ENCODE data around the gene OSBPL5.

The OSBPL5 gene

GRCh38 chr11:3131330-3131941 is 33.7 kb downstream of the OSBPL5 start:
- no peak for DNase-seq (ENCODE audit: low read depth)
- no peak overlapping the region for H3K4me3 ChIP-seq (ENCODE audit: low read depth, low read length)
- TF ChIP-seq, protein P1, sequence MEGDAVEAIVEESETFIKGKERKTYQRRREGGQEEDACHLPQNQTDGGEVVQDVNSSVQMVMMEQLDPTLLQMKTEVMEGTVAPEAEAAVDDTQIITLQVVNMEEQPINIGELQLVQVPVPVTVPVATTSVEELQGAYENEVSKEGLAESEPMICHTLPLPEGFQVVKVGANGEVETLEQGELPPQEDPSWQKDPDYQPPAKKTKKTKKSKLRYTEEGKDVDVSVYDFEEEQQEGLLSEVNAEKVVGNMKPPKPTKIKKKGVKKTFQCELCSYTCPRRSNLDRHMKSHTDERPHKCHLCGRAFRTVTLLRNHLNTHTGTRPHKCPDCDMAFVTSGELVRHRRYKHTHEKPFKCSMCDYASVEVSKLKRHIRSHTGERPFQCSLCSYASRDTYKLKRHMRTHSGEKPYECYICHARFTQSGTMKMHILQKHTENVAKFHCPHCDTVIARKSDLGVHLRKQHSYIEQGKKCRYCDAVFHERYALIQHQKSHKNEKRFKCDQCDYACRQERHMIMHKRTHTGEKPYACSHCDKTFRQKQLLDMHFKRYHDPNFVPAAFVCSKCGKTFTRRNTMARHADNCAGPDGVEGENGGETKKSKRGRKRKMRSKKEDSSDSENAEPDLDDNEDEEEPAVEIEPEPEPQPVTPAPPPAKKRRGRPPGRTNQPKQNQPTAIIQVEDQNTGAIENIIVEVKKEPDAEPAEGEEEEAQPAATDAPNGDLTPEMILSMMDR (IDR thresholded peaks at IDR 0.05; ENCODE audit: insufficient read depth, low read depth, low read length, missing control alignments) = no peak

DNA sequence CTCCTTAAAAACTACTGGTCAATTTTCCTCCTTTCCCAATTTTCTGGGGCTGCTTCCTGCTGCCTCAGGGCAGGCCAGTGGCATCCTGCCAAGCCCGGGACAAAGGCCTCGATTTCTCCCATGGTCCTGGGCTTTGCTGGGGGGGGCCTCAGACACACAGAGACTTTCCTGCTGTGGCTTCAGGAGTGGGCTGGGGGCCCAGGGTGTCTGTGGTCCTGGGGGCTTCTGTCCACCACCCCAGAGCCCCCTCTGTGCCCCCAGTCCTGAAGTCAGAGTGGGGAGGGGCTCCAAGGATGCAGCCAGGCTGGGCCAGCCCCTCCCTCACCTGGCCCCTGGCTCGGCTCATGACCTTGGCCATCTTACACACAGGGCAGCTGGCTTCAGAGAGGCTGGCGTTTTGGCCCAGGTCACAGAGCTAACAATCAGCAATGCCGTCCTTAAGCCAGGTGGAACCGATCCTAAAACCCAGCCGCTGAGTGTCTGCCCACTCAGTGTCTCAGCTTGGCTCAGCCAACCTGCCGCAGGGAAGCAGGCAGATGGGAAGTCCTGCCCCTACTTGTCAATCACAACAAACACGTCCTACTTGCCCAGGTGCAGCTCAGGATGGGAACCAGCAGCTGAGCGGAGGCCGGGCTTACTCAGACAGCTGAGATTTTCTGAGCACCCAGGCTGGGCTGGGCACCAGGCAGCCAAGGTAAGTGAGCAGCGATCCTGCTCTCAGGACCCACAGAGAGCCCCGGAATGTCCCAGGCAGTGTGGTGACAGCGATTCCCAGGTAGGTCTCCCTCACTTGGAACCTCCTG is 34.6 kb downstream of the OSBPL5 start:
- TF ChIP-seq, protein P1 (IDR thresholded peaks at IDR 0.05; ENCODE audit: insufficient read depth, low read depth, low read length, missing control alignments) = no peak
- no peak for DNase-seq (ENCODE audit: low read depth)
- no peak overlapping the region for H3K4me3 ChIP-seq (ENCODE audit: low read depth, low read length)

GRCh38 chr11:3129591-3130268 is 35.4 kb downstream of the OSBPL5 start:
- DNase-seq (ENCODE audit: low read depth) = no peak
- TF ChIP-seq, protein P1 (IDR thresholded peaks at IDR 0.05; ENCODE audit: insufficient read depth, low read depth, low read length, missing control alignments) = no peak
- H3K4me3 ChIP-seq (ENCODE audit: low read depth, low read length) = no peak overlapping the region

DNA sequence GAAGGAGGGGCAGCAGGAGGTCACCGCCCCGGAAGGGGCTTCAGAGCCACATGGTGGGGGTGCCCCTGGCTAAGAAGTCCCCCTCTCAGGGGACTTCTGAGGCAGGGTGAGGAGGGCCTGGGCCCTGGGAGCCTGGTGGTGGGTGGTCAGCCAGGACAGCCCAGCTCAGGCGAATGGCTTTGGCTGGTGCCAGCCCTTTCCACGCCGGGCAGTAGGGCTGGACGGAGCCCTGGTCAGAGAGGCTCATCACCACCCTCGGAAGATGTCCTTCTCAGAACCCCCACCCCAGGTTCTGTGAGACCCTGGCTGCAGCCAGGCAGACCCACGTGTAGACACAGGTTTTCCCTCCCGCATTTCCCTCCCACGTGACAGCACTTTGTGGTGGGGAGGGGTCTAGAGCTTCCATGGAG is 35.9 kb downstream of the OSBPL5 start:
- DNase-seq (ENCODE audit: low read depth) = no peak
- TF ChIP-seq, protein P1 (IDR thresholded peaks at IDR 0.05; ENCODE audit: insufficient read depth, low read depth, low read length, missing control alignments) = no peak
- no peak overlapping the region for H3K4me3 ChIP-seq (ENCODE audit: low read depth, low read length)

DNA sequence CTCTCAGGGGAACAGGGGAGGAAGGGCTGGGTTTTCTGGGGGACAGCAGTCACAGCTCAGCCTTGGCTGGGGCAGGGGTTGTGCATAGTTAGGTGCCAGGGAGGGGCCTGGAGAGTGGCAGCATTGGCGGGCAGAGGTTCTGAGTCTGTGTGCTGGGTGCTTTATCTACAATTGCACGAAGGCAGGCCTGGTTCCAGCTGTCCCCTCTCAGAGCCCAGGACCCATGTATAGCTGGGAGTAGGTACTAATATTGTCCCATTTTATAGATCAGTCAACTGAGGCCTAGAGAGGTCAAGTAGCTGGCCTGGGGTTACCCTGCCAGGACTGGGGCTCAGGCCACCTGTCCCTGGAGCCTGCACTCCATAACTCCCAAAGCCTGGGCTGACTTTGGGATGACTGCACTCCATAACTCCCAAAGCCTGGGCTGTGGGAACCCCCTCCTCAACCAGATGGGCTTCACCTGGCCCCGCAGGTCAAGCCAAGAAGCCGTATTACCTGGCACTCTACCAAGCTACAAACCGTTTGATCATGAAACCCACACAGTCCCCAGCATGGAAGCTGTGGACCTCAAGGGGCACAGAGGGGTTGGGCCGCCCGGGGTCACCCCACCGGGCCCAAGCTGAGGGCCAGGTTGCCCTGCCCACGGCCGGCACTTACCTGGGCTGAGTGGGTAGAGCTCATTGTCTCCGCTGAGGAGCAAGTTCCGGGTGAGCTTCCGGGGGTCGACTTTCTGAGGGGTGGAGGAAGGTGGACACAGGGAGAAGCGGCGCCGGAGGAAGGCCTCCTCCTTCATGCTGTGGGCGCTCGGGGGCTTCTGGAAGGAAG is 36.5 kb downstream of the OSBPL5 start:
- no peak overlapping the region for H3K4me3 ChIP-seq (ENCODE audit: low read depth, low read length)
- no peak for DNase-seq (ENCODE audit: low read depth)
- TF ChIP-seq, protein P1 (IDR thresholded peaks at IDR 0.05; ENCODE audit: insufficient read depth, low read depth, low read length, missing control alignments) = no peak

DNA sequence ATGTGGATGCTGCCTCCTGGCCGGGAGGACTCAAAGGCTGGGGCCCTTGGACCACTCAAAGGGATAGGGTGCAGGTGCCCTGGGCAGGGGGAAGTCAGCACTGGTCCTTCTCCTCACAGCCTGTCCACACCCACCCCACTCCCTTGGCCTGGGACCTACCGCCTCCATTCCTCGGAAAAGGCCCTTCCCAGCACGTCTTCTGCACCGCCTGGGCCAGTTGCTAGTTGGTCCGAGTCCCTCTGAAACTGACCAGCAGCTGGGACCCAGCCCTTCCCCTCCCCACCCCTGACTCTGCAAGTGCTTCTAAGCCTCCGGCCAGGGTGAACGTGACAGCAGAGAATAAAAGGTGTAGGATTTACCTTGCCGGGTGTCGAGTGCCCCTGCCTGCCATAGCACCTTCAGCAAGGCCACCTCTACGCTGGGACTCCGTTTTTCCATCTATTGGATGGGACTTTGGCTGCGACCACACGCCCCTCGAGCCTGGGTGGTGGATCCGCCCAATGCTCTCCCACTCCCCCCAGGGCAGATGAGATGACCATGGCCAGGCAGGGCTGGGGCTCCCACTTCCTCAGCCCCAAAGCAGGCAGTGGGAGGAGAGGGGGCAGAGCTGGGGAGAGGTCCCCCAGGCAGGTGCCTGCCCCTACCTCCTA is 37.3 kb downstream of the OSBPL5 start:
- TF ChIP-seq, protein P1 (IDR thresholded peaks at IDR 0.05; ENCODE audit: insufficient read depth, low read depth, low read length, missing control alignments) = no peak
- H3K4me3 ChIP-seq (ENCODE audit: low read depth, low read length) = no peak overlapping the region
- no peak for DNase-seq (ENCODE audit: low read depth)
